ENCODE measurements around the gene USP33.

Gene USP33

GRCh38 chr1:77659879-77660593, 99.6 kb downstream of the USP33 start:
- Histone ChIP-seq H3K27ac (no peak overlapping the region), H3K27me3 (replicated peaks) (no peaks in the 10 kb centered on the region), H3K4me3 (ENCODE audit: low read depth, low read length) (no peak overlapping the region), H3K36me3 (replicated peaks) (no peaks in the 10 kb centered on the region)
- no peak for TF ChIP-seq CTCF (IDR thresholded peaks at IDR 0.05; ENCODE audit: low read depth, low read length, missing control alignments)
- in situ Hi-C loops (cut with HindIII; ENCODE audit: low pct_ligation_motif_present, low sequenced_read_pairs): no loop called here
- no peak for DNase-seq

GRCh38 chr1:77658271-77658670, 101.4 kb downstream of the USP33 start:
- Histone ChIP-seq H3K27me3 (replicated peaks) (no peaks in the 10 kb centered on the region), H3K4me3 (ENCODE audit: low read depth, low read length) (no peak overlapping the region), H3K36me3 (replicated peaks) (peaks cover 3% of the 10 kb centered on the region), H3K27ac (no peak overlapping the region)
- TF ChIP-seq CTCF (IDR thresholded peaks at IDR 0.05; ENCODE audit: low read depth, low read length, missing control alignments): no peak
- DNase-seq: no peak
- in situ Hi-C loops (cut with HindIII; ENCODE audit: low pct_ligation_motif_present, low sequenced_read_pairs): no loop called here

- DNase-seq: no peak
Measured at GRCh38 chr1:77655431-77655974, 104.1 kb downstream of the USP33 start.

GRCh38 chr1:77652970-77653516, 106.6 kb downstream of the USP33 start:
- TF ChIP-seq CTCF (IDR thresholded peaks at IDR 0.05; ENCODE audit: low read depth, low read length, missing control alignments): no peak
- H3K4me3 ChIP-seq (ENCODE audit: low read depth, low read length): no peak overlapping the region
- peaks cover 3% of the 10 kb centered on the region for H3K36me3 ChIP-seq (replicated peaks)
- no peak overlapping the region for H3K27ac ChIP-seq
- H3K27me3 ChIP-seq (replicated peaks): no peaks in the 10 kb centered on the region
- DNase-seq: no peak
- in situ Hi-C loops (cut with HindIII; ENCODE audit: low pct_ligation_motif_present, low sequenced_read_pairs): no loop called here

More at GRCh38 chr1:77655431-77655974, 104.1 kb downstream of the USP33 start:
- in situ Hi-C loops (cut with HindIII; ENCODE audit: low pct_ligation_motif_present, low sequenced_read_pairs): no loop called here
- Histone ChIP-seq H3K36me3 (replicated peaks) (peaks cover 3% of the 10 kb centered on the region), H3K27ac (no peak overlapping the region), H3K4me3 (ENCODE audit: low read depth, low read length) (no peak overlapping the region), H3K27me3 (replicated peaks) (no peaks in the 10 kb centered on the region)
- TF ChIP-seq CTCF (IDR thresholded peaks at IDR 0.05; ENCODE audit: low read depth, low read length, missing control alignments): no peak

- Histone ChIP-seq H3K27ac (no peak overlapping the region), H3K4me3 (ENCODE audit: low read depth, low read length) (no peak overlapping the region), H3K27me3 (replicated peaks) (no peaks in the 10 kb centered on the region), H3K36me3 (replicated peaks) (peaks cover 3% of the 10 kb centered on the region)
- no peak for TF ChIP-seq CTCF (IDR thresholded peaks at IDR 0.05; ENCODE audit: low read depth, low read length, missing control alignments)
- no peak for DNase-seq
- in situ Hi-C loops (cut with HindIII; ENCODE audit: low pct_ligation_motif_present, low sequenced_read_pairs): no loop called here
Measured at GRCh38 chr1:77652268-77652667, 107.4 kb downstream of the USP33 start.
